ENCODE results near the gene EPHA2. TPM values are rescaled to one million over a fixed set of nuclear protein-coding genes. Genes with fewer than 3 reads are reported as not detected.
A peak's percentile ranks its signal among the peaks of the same experiment; 100 is the strongest.

Gene EPHA2
- total and polyA plus RNA-seq, 8 donors: 6.5 to 17.1 (median 11.0) TPM

GRCh38 chr1:16120407-16120806 lies 35.5 kb downstream of the EPHA2 start:
- H3K36me3 ChIP-seq: no peaks in the 10 kb centered on the region
- no peaks in the 10 kb centered on the region for H3K9me3 ChIP-seq
- peaks cover 0 to 9% (median 6%) of the 10 kb centered on the region in 3 donors for H3K4me1 ChIP-seq
- H3K27me3 ChIP-seq: no peaks in the 10 kb centered on the region
- 76 to 100% methylated on average over 1 of the region's 1 CpG for WGBS, 2 donors
- ATAC-seq (peak in 2 of 4 donors; percentile 4 to 10), FAIRE-seq (no peak), DNase-seq (peak in 1 of 6 donors; percentile 34)
- no peak overlapping the region for H3K4me3 ChIP-seq
- no peak overlapping the region for H3K27ac ChIP-seq
- intact Hi-C loops (cut with DNase I): no loop called here
- TF ChIP-seq, protein P1, sequence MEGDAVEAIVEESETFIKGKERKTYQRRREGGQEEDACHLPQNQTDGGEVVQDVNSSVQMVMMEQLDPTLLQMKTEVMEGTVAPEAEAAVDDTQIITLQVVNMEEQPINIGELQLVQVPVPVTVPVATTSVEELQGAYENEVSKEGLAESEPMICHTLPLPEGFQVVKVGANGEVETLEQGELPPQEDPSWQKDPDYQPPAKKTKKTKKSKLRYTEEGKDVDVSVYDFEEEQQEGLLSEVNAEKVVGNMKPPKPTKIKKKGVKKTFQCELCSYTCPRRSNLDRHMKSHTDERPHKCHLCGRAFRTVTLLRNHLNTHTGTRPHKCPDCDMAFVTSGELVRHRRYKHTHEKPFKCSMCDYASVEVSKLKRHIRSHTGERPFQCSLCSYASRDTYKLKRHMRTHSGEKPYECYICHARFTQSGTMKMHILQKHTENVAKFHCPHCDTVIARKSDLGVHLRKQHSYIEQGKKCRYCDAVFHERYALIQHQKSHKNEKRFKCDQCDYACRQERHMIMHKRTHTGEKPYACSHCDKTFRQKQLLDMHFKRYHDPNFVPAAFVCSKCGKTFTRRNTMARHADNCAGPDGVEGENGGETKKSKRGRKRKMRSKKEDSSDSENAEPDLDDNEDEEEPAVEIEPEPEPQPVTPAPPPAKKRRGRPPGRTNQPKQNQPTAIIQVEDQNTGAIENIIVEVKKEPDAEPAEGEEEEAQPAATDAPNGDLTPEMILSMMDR (IDR thresholded peaks at IDR 0.05): no peak

DNA sequence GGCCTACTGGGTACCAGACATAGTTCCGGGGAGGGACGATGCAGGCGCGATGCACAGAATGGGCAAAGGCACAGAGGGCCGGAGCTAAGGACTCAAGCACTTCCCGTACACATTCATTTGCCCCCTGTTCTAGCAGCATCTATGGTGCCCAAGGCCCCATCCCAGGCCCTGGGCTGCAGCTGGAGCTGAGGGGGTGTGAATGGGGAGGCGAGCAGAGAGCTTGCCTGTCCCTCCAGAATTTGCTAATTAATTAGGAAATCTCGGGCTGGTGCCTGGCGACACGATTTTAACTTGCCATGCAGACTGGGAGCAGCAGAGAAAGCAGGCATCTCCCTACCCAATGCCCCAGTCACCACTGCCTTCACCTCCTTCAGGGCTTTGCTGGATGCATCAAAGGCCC lies 35.9 kb downstream of the EPHA2 start:
- H3K4me1 ChIP-seq: peaks cover 0 to 9% (median 6%) of the 10 kb centered on the region in 3 donors
- ATAC-seq (no peak), DNase-seq (peak in 1 of 6 donors; percentile 24), FAIRE-seq (no peak)
- intact Hi-C loops (cut with DNase I): no loop called here
- TF ChIP-seq, protein P1 (IDR thresholded peaks at IDR 0.05): no peak
- H3K27ac ChIP-seq: no peak overlapping the region
- 91 to 93% methylated on average over 10 of the region's 10 CpGs for WGBS, 2 donors
- no peak overlapping the region for H3K4me3 ChIP-seq
- H3K36me3 ChIP-seq: no peaks in the 10 kb centered on the region
- no peaks in the 10 kb centered on the region for H3K27me3 ChIP-seq
- H3K9me3 ChIP-seq: no peaks in the 10 kb centered on the region

GRCh38 chr1:16119504-16119903 lies 36.4 kb downstream of the EPHA2 start:
- intact Hi-C loops (cut with DNase I): no loop called here
- ATAC-seq: no peak
- no peak overlapping the region for H3K4me3 ChIP-seq

GRCh38 chr1:16118706-16119105 lies 37.2 kb downstream of the EPHA2 start:
- 86 to 93% methylated on average over 8 to 9 of the region's 9 CpGs for WGBS, 2 donors

More at GRCh38 chr1:16119504-16119903, 36.4 kb downstream of the EPHA2 start:
- DNase-seq: peak in 1 of 6 donors; percentile 13
- TF ChIP-seq, protein P1 (IDR thresholded peaks at IDR 0.05): no peak
- Histone ChIP-seq H3K9me3 (no peaks in the 10 kb centered on the region), H3K36me3 (no peaks in the 10 kb centered on the region), H3K27ac (no peak overlapping the region), H3K4me1 (peaks cover 0 to 9% (median 6%) of the 10 kb centered on the region in 3 donors), H3K27me3 (no peaks in the 10 kb centered on the region)
- WGBS, 2 donors: 85 to 92% methylated on average over 6 of the region's 6 CpGs
- FAIRE-seq: no peak

GRCh38 chr1:16117936-16118335 lies 37.9 kb downstream of the EPHA2 start:
- no peak for ATAC-seq
- Histone ChIP-seq H3K27me3 (no peaks in the 10 kb centered on the region), H3K4me1 (peaks cover 0 to 9% (median 6%) of the 10 kb centered on the region in 3 donors), H3K27ac (no peak overlapping the region), H3K36me3 (no peaks in the 10 kb centered on the region), H3K4me3 (no peak overlapping the region), H3K9me3 (no peaks in the 10 kb centered on the region)
- FAIRE-seq: no peak
- WGBS, 2 donors: 68 to 69% methylated on average over 8 of the region's 8 CpGs
- intact Hi-C loops (cut with DNase I): no loop called here
- DNase-seq: peak in 1 of 6 donors; percentile 22
- TF ChIP-seq, protein P1 (IDR thresholded peaks at IDR 0.05): no peak

More at GRCh38 chr1:16118706-16119105, 37.2 kb downstream of the EPHA2 start:
- Histone ChIP-seq H3K27ac (no peak overlapping the region), H3K36me3 (no peaks in the 10 kb centered on the region), H3K27me3 (no peaks in the 10 kb centered on the region), H3K9me3 (no peaks in the 10 kb centered on the region), H3K4me3 (no peak overlapping the region), H3K4me1 (peaks cover 0 to 9% (median 6%) of the 10 kb centered on the region in 3 donors)
- intact Hi-C loops (cut with DNase I): no loop called here
- no peak for ATAC-seq
- TF ChIP-seq, protein P1 (IDR thresholded peaks at IDR 0.05): no peak
- peak in 1 of 6 donors; percentile 51 for DNase-seq
- FAIRE-seq: no peak

Data from pancreas (tissue), 10 donors.